Activated CD8-positive, alpha-beta memory T cell treated with anti-CD3 and anti-CD28 coated beads for 24 hours (primary cell): ENCODE measurements around the gene LBHD1.
A peak's percentile ranks its signal among the peaks of the same experiment; 100 is the strongest.
"Not testable (repeated sequence)": the region's sequence is repeated elsewhere in the genome, so short reads cannot be mapped to it uniquely, and the experiment has no call there.

Experiments
- DNase-seq: peaks from one replicate; pipeline ENCODE4 v3.0.0-alpha.2; 2020

Gene LBHD1

GRCh38 chr11:62656796-62657429 lies 15.2 kb downstream of the LBHD1 start:
- no peak for DNase-seq

- DNase-seq = no peak
Observed at GRCh38 chr11:62654297-62654696, 17.8 kb downstream of the LBHD1 start.

- no peak for DNase-seq
Observed at GRCh38 chr11:62652161-62653006, 19.7 kb downstream of the LBHD1 start.

GRCh38 chr11:62650283-62650682 lies 21.8 kb downstream of the LBHD1 start:
- not testable (repeated sequence) for DNase-seq

GRCh38 chr11:62649486-62649885 lies 22.6 kb downstream of the LBHD1 start:
- no peak for DNase-seq

- no peak for DNase-seq
Observed at GRCh38 chr11:62648967-62649364, 23.1 kb downstream of the LBHD1 start.

- no peak for DNase-seq
Observed at GRCh38 chr11:62648185-62648966, 23.7 kb downstream of the LBHD1 start.

- DNase-seq = no peak
Observed at GRCh38 chr11:62647609-62648005, 24.5 kb downstream of the LBHD1 start.

- DNase-seq = no peak
Observed at GRCh38 chr11:62646825-62647608, 25.1 kb downstream of the LBHD1 start.

- peak; percentile 99 for DNase-seq
Observed at GRCh38 chr11:62645946-62646824, 25.9 kb downstream of the LBHD1 start, which contains the start of gene GANAB. GANAB (minus strand) TSS chr11:62646613; CDS start chr11:62646599, 14 bp downstream.

GRCh38 chr11:62645671-62645945 lies 26.5 kb downstream of the LBHD1 start:
- DNase-seq = peak; percentile 68

GRCh38 chr11:62644220-62644619 lies 27.8 kb downstream of the LBHD1 start:
- DNase-seq = no peak

GRCh38 chr11:62632492-62632891 lies 39.6 kb downstream of the LBHD1 start:
- DNase-seq = no peak

GRCh38 chr11:62627713-62628112 lies 44.4 kb downstream of the LBHD1 start:
- DNase-seq = no peak

- DNase-seq = no peak
Observed at GRCh38 chr11:62622476-62623089, 49.5 kb downstream of the LBHD1 start.

GRCh38 chr11:62621567-62622470 lies 50.2 kb downstream of the LBHD1 start, which contains the start of gene B3GAT3:
B3GAT3 (minus strand) TSS chr11:62621986; CDS start chr11:62621947, 39 bp downstream.
- peak; percentile 99 for DNase-seq

GRCh38 chr11:62621027-62621566 lies 51.0 kb downstream of the LBHD1 start:
- no peak for DNase-seq

GRCh38 chr11:62616957-62617356 lies 55.1 kb downstream of the LBHD1 start:
- DNase-seq = not testable (repeated sequence)

GRCh38 chr11:62615521-62615920 lies 56.5 kb downstream of the LBHD1 start:
- DNase-seq = no peak

GRCh38 chr11:62614275-62614674 lies 57.8 kb downstream of the LBHD1 start:
- DNase-seq = peak; percentile 76
